Activated T-cell treated with anti-CD3 and anti-CD28 coated beads for 24 hours (primary cell): ENCODE measurements around the gene ROR2.
"Not testable (repeated sequence)": the region's sequence is repeated elsewhere in the genome, so short reads cannot be mapped to it uniquely, and the experiment has no call there.

ENCODE experiments used
- DNase-seq: peaks from one replicate; pipeline ENCODE4 v3.0.0-alpha.2; 2020; ENCODE audit warnings: low read depth

ROR2 gene

DNA sequence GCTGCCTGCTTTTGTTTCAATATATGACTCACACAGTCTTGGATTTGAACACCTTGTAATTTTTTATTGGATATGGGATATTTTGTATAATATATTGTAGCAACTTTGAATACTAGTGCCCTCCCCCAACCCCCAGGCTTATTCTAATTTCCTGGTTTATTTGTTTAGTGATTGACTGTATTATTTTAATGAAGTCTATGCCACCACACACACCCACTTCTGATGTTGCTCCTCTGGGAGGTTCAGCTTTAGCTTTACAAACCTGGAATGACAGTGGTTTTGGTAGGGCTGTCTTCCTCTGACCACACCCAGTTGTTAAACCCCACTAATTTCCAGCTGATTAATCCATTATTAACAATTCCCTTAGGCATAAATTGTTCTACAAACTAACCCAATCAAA lies 320.3 kb downstream of the ROR2 start:
- DNase-seq: no peak

DNA sequence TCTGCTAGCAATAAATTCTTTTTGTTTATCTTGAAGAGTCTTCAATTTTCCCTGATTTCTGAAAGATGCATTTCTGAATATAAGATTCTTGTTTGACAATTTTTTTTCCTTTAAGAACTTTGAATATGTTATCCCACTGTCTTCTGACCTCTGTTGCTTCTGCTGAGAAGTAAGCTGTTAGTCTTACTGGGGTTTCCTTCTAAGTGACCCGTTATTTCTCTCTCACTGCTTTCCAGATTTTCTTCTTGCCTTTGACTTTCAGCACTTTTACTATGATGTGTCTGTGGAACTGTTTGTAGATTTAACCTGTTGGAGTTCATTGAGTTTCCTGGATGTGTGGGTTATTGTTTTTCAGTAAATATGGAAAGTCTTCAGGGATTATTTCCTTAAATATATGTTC lies 321.1 kb downstream of the ROR2 start:
- DNase-seq: no peak

DNA sequence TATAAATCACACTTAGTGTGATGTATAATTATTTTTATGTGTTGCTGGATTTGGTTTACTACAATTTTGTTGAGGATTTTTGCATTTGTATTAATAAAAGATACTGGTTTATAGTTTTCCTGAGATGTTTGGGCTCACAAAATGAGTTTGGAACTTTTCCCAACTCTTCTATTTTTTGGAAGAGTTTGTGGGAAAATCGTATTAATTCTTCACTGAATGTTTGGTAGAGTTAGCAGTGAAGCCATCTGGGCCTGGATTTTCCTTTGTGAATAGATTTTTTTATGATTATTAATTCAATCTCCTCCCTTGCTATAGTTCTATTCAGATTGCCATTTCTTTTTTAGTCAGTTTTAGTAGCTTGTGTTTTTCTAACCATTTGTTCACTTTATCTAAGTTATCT lies 324.7 kb downstream of the ROR2 start:
- DNase-seq: no peak

DNA sequence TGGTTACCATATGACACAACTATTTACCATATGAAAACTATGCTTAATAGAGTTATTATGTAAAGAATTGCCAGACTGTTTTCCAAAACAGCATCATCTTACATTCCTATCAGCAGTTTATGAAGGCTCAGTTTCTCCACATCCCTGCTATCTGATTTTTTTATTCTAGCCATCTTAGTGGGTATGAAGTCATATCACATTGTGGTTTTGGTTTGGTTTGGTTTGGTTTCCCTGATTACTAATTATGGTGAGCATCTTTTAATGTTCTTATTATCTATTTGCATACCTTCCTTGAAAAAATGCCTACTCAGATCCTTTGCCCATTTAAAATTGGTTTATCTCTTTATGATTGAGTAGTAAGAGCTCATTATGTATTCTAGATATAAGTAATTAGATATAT lies 327.0 kb downstream of the ROR2 start:
- no peak for DNase-seq

DNA sequence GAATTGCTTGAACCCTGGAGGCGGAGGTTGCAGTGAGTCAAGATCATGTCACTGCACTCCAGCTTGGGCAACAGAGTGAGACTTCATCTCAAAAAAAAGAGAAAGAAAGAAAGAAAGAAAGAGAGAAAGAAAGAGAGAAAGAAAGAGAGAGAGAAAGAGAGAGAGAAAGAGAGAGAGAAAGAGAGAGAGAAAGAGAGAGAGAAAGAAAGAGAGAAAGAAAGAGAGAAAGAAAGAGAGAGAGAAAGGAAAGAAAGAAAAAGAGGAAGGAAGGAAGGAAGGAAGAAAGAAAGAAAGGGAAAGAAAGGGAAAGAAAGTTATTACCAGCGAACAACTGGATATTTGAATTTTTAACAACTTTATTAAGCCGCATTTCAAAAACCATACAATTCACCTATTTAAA lies 327.9 kb downstream of the ROR2 start:
- DNase-seq: not testable (repeated sequence)

DNA sequence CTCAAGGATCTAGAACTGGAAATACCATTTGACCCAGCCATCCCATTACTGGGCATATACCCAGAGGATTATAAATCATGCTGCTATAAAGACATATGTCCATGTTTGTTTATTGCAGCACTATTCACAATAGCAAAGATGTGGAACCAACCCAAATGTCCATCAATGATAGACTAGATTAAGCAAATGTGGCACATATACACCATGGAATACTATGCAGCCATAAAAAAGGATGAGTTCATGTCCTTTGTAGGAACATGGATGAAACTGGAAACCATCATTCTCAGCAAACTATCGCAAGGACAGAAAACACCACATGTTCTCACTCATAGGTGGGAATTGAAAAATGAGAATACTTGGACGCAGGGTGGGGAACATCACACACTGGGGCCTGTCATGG lies 336.0 kb downstream of the ROR2 start:
- DNase-seq: not testable (repeated sequence)

DNA sequence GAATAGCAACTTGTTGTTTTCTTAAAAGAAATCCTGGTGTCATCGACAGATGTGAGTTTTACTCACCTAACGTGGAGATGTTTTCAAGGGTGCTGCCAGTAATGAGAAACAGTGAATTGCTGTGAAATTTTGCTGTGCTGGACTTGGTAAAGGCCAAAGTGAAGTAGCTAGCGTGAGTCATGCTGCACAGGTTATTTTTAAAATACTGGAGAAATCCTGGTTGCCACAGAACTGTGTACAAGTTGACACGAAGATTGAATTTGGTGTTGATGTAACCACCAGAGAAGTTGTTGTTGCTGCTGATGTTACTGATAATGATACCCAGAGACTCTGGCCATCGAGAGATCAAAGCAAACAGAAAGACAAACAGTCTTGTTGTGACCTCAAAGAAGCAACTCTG lies 338.4 kb downstream of the ROR2 start:
- no peak for DNase-seq

DNA sequence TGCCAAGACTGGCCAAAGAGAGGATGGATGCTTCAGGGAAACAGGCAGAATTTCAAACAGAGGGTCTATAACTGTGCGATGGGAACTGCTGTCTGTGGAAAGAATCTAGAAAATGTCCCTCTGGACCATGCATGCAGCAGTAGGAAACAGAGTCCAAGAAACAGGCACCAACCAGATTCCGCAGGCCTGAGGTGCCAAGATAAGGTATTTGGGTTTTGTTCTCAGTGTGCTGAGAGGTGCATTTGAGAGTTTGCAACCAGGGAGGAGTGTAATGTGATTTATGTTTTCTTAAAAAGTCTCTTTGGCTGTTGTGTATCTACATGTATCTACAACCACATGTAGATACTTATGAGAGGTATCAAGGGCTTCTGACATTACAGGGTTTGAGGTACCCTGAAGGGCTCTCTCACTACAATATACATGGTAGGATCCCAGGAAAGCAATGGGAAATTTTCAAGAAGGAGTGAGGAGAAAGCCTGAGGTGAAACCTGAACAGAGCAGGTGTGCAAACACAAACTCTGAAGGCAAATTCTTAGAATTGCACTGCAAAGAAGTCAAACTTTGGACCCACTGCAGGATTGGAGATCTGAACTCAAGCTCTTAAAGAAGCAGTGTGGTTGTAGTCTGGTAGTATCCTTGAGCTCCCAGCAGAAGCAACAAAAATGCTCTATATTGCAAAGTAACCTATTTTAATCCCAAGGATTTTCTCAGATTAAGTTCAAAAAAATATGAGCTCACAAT lies 343.6 kb downstream of the ROR2 start:
- DNase-seq: no peak

DNA sequence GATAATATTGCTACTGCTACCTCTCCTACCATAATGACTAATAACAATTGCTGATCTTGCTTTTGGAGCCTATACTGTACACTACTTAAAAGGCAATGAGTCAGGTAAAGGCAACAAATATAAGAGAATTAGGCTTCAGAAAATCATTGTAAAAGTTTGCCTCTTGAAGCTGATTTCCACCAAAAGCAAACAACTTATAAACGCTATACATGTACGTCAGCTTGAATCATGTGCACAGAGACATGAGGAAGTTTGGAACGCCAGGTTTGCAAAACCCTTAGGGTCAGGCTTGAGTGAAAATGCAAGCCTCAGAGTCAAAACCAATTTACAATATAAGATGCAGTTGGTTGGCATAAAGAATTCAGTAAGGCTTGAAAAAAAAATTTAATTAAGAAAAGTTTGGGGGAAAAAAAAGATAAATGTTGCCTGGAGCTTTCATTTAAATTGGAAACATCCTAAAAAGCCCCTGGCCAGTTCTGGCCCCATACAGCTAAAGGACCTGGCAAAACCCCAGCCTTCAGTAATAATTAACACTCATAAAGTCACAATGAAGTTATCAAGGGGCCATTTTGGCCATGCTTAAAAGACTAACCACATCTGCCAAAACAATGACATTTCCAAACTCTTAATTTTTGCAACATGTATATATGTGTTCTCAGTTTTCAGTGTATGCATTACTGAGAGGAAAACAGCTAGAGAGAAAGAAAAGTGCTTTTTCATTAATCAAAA lies 345.4 kb downstream of the ROR2 start:
- DNase-seq: no peak

DNA sequence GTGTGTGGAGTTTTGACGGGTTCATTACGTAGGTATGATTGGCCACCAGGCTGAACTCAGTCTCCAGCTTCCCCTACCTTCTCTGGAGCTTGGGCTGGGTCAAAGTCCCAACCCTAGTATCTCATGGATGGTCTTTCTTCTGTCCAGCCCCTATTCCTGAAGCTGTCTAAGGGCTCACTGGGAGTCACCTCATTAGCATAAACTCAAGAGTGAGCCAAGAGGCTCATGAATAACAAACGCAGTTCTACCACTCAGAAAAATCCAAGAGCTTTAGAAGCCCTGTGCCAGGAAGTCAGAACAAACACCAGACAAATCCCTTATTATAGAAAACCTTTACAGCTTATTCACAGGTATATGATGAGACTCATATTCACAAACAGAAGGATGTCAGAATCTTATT lies 346.1 kb downstream of the ROR2 start:
- no peak for DNase-seq

DNA sequence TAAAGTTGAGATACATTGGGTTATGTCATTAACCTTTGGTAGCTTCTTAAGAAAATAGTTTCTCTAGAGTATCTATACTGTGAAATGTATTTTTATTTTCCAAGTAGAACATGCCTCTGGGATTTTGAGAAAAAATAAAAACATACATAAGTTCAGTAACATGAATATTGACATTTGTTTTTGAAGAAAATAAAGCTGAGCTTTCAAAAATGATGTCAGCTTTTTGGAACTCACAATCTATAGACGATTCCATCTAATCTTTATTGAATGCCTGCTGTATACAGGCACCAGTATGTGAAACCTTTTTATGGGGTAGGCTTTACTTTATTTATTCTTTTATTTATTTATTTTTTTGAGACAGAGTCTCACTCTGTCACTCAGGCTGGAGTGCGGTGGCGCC lies 350.5 kb downstream of the ROR2 start:
- no peak for DNase-seq

DNA sequence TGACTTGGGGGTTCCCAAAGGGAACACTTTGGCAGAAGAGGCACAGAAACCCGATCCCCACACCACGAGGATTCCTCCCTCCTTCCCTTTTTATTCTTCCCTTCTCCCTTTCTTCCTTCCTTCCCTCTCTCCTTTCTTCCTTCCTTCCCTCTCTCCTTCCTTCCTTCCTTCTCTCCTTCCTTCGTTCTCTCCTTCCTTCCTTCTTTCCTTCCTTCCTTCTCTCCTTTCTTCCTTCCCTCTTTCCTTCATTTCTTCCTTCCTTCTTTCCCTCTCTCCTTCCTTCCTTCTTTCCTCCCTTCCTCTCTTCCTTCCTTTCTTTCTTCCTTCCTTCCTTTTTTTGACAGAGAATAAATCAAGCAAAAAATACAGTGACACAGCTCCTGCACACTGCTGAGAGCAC lies 358.4 kb downstream of the ROR2 start:
- DNase-seq: no peak

DNA sequence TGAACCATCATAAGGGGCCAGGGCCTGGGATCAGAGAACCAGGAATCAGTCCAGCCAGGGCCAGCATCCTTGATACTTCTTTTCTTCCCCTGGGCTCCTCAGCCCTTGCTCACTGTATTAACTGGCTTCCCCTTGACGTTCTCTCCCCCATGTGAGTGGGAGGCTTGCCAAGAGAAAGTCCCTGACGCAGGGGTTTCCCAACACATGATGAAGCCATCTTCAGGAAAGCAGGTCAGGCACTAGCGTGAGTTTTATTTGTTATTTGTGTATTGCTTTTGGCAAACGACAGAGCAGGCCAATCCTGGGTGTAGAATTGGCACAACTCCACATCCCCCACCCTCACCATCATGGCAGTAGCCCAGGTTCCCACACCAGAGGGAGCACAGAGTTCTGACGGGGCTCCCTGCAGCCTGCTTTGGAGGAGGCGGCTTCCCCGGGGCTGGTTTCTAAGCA lies 360.9 kb downstream of the ROR2 start:
- DNase-seq: no peak

DNA sequence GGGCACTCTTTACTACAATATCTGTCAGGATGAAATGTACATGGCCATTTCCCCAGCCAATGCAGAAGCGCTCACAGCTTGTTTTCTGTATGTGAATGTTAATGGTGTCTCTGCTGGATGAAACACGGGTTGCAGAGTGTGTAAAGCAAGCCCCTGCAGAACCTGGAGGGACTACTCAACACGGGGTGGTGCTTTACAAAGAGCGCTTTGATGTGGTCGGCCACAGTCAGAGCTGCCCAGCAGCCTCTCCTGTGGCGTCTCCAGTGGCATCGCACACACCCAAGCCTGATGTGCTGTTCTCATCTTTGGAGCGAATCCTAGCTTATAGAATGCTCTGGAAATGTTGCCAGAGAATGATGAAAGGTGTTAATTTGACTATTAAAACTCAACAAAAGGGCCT lies 363.7 kb downstream of the ROR2 start:
- no peak for DNase-seq

DNA sequence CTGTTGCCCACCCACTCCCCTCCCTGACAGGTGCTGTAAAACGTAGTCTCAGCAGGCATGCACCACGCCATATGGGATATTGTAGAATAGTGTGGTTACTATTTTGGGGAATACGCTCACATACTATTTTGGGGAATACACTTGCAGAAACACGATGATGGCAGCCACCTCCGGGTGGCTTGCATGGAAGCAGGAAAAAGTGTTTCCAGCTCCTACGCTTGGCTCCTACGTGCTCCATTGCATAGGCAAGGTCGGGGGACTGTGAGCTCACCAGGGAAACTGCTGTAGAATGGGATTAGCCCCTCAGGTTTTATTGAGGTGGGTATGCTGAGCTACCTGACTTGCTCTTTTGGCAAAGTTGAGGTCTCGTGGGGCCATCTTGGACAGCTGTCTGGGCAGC lies 366.1 kb downstream of the ROR2 start:
- DNase-seq: no peak

DNA sequence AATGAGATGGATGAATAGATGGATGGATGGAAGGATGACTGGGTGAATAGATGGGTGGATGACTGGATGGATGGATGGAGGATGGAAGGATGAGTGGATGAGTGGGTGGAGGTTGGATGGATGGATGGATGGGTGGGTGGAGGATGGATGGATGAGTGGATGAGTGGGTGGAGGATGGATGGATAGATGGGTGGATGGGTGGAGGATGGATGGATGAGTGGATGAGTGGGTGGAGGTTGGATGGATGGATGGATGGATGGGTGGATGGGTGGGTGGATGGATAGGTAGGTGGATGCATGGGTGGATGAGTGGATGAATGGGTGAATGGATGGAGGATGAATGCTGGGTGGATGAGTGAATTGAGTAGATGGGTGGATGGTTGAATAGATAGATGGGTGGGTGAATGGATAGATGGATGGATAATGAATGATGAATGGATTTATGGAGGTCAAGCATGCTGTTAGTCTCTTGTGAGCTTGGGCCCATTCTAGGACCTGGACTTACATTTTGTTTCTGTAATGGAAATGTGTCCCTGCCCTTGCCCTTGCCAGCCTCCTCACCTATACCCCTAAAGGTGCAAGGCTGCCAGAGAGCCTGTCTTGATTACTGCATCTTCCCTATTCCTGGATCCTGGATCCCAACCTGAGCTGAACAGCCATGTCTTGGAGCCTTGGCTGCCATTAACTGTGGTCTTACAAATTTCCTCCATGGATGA lies 366.7 kb downstream of the ROR2 start:
- DNase-seq: no peak

DNA sequence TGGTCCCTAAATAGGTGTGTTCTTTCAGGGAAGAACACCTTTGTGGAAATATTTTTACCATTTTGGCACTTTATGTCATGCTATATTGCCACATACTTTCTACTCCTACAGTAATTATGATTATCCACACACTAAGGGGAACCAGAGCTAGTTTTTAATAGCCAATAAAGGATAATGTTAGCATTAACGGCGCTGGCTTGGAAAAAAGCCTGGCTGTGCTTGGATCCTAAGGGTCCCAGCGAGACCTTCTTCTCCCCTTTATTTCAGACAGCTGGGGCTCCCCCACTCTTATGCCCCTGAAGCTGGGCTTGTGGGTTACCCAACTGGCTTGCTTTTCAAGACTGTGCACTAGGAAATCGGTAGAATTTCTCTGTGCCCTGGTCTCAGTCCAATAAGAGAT lies 367.8 kb downstream of the ROR2 start:
- DNase-seq: no peak

DNA sequence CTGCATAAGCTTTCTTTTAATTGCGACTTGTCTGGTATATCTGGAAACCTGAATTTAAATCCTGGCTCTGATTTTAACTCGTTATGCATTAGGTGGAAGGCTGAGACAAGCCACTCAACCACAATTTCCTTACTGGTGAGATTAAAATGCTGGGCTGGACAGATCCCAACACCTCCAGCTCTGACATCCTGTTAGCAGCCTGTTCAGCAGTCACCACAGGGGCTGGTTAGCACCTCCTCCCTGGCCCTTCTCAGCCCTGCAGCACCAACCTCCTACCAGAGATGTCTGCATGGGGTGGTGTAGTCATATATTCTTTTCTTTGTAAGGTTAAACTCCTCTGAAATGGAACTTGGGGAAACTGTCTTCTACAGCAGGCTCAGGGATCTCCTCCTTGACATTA lies 369.9 kb downstream of the ROR2 start:
- DNase-seq: no peak

DNA sequence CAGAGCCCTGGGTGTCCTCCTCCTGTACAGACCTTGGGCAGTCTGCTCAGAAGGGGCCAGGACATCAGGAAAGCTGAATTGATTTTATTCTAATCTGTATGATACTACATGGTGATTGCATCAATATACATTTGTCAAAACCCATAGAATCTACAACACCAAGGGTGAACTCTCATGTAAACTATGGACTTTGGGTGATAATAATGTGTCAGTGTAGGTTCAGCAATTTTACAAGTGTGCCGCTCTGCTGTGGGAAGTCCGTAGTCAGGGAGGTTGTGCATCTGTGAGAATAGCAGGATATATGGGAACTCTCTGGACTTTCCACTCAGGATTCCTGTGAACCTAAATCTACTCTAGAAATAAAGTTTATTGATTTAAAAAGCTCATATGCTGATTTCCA lies 371.1 kb downstream of the ROR2 start:
- no peak for DNase-seq

DNA sequence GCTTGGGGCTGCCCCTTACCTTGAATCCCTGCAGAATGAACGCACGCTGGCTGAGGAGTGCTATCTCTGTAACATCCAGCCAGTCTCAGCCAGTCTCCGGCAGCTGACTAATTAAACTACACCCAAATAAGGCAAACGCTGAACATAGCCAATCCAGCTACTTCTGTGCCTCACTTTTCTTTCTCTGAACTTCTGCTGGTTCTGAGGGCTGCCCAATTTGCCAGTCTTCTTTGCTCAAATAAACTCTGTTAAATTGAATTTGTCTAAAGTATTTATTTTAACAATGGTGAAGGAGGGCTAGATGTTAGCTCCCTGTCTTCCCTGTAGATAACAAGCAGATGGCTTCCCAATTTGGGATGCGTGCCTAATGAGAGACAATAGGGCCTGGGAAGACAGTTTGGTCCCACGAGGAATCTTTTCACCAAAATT lies 372.4 kb downstream of the ROR2 start:
- no peak for DNase-seq

DNA sequence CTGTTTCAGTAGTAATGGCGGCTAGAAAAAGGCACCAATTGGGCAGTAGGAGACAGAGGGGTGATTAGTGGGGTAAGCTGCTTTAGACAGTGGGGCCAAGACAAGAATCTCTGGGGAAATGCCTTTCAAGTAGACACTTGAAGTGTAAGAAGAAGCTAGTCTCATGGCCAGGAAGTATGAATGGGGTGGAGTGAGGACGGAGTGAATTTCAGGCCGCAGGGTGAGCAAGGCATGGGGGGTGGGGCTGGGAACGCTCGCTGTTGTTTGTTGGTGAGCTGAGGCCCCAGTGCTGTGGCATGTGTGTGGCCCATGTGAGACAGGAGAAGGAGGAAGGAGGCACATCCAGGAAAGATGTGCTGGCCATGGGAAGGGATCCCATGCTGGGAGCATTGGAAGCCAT lies 377.2 kb downstream of the ROR2 start:
- no peak for DNase-seq

DNA sequence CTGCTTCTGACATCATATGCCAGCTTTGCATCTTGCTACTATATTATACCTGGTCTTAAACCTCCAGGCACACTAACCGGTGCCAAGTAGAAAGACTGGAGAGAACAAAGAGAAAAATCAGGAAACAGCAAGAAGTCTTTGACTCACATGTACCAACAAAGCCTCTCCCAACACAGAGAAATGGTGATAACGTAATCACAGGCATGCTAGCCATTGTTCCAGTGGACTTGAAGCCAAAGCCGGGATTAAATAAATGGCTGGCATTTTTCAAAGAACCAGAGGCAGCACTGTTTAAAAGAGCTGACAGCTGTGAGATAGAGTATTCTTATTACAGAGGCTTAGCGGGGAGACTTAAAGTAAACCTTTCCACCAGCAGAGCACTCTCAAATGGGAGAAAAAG lies 378.0 kb downstream of the ROR2 start:
- DNase-seq: no peak

DNA sequence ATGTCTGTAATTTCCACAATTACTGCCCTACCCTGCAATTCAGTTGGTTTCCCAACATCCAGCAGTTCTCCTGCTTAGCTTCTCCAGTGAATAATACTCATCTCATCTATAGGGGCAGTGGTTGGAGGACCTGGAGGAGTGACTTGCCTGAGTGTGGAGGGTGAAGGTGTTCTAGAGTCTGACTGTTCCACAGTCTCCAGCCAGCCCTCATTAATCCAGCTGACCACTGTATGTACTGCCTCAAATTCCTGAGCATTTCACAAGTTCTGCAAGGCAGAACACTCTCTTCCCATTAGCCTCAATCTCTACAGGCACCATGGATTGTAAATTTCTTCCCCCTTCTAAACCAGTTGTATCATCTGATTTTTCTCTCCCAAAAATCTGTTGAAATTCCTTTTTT lies 379.0 kb downstream of the ROR2 start:
- no peak for DNase-seq
